Left hindlimb (tissue), 1 donor: ENCODE data around the gene FGD2.
A peak's percentile ranks its signal among the peaks of the same experiment; 100 is the strongest.
"Not testable (repeated sequence)": the region's sequence is repeated elsewhere in the genome, so short reads cannot be mapped to it uniquely, and the experiment has no call there.

Experiments
- DNase-seq: peaks from one replicate; pipeline ENCODE4 v3.0.0-alpha.2; 2018

Gene FGD2

DNA sequence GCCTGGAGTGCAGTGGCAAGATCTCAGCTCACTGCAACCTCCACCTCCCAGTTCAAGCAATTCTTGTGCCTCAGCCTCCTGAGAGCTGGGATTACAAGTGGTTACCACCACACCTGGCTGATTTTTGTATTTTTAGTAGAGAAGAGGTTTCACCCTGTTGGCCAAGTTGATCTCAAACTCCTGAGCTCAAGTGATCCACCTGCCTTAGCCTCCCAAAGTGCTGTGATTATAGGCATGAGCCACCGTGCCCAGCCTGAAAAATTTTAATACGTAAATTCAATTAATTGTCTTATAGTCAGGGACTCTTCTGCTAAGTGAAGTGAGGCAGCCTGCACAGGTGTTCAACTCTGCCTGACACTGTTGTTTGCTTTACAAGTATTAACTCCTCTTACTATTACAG lies 15.1 kb upstream of the FGD2 start:
- not testable (repeated sequence) for DNase-seq

DNA sequence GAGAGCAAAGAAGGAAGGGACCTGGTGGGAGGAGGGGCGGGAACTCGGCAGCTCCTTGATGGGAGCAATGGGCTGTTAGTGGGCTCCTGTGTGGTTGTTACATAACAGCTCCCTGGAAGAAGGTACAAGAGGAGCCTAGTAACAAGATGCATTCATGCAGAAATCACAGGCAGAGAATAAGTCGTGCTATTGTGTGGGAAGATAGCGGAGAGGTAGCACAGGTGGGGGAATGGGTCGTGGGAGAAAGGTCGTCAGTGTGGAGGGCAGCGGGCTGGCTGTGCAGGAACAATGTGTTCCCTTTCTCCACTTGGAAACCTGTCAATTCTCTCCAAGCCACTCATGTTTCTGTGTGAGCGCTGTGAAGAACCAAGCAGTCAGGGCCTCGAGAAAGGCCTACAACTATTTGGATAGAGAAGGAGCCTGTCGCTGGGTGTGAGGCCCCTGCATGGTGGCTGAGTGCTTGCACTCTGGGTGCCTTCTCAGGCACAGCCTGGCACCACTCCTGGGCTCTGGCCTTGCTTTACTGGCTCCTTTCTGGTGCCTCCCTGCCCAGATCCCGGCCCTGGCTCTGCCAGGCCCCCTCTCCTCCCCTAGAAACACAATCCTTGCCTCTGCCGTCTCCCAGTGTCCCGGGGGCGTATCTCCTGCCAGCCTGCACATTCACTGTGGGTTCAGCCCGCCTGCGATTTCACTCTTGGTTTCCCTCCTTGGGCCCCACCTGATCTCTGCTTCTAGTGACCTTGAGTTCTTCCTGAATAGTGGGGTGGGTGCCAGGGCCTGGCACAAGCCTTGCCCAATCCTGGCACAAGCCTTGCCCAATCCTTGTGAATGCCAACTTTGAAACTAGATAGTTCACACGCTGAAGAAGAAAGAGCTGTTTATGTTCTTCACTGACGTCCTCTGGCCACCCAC lies 7.4 kb upstream of the FGD2 start:
- DNase-seq, result peak; percentile 66

DNA sequence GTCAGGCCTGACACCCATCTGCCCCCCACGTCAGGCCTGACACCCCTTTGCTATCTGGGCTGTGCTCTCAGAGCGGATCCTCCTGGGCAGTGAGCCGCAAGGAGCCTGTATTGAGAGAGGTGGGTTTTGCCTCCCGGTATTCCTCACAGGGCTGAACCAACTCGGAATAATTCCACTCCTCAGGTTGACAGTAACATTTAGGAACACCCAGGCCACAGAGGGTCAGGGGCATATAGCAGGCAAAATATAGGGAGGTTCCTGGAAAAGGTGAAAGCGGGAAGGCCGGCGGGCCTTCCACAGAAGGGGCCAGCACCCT lies 6.8 kb upstream of the FGD2 start:
- no peak for DNase-seq

DNA sequence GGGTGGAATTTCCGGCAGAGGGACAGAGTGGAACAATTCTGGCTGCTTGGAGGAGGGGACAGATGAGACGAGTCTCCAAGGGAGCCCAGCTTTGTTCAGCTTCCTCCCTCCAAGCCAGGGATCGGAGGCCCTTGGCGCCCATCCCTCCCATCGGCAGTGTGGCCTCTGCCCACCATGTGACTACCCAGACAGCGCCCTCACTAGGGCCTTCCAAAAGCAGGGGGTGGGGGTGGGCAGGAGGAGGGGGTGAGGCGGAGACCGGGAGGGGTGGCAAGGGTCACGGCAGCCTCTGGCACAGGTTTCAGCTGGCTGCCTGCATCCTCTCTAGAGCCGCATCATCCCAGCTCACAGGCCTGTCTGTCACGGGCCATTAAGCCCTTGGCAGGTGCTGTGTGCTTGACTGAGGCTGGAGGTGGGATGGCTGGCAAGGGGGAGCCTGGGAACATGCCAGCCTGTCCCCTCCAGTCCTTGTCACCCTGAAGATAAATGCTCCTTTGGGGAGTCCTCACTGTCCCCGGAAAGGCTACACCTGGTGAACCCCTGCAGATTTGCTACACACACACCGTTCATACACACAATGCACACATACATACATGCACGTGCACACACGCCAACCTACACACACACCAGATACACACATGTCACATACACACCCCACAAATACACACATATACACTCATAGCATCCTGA lies 6.2 kb upstream of the FGD2 start:
- DNase-seq, result peak; percentile 43

DNA sequence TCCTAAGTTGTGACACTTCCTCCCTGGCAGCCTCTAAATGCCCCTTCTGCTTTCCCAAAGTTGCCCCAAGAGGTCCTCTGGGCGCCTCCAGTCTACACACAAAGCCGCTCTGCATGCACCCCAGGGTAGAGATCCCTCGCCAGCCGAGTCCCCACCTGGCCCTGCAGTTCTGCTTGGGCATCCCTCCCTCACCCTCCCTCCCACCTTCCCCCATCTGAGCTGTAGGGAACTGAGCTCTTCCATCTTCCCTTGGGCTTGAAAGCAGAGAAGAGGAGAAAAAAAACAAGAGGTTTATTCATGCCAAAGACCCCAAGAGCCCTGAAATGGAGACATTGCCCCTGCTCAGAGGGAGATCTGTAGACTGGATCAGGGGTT lies 5.7 kb upstream of the FGD2 start:
- peak; percentile 12 for DNase-seq

DNA sequence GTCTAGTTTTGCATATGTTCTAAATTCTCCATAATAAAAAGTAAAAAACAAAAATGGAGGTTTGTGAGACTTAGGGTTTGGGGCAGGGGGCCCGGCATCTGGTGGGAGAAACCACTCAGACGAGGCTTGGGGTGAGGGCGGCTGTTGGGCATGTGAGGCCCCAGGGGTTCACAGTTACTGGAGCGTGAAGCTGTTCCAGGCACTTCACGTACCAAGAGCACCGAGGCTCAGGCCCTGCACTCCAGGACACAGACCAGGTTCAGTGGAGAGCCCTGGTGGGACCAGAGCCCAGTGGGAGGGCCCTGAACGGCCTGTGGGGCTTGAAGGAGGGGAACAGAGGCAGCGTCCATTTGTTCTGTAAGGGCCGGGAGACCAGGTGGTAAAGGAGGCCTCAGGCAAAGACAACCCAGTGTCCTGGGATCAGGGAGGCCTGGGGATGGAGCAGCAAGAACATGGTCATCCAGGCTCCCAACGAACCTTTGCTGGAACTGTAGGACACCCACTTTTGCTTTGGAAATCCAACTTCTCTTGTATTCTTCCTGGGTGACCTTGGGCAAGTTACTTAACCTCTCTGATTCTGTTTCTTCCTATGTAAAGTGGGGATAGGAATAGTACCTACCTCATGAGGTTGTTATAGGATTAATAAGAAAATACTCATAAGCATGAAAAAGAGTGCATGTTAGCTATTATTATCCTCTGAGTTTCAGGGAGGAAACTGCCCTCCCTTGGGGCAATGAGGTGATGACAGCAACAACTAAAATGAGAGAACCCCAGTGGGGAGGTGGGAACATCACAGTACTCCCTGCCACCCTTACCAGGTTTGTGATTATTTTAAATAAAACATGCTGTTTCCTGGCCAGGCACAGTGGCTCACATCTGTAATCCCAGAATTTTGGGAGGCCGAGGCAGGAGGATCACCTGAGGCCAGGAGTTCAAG lies 1.1 kb upstream of the FGD2 start:
- DNase-seq, result peak; percentile 15

DNA sequence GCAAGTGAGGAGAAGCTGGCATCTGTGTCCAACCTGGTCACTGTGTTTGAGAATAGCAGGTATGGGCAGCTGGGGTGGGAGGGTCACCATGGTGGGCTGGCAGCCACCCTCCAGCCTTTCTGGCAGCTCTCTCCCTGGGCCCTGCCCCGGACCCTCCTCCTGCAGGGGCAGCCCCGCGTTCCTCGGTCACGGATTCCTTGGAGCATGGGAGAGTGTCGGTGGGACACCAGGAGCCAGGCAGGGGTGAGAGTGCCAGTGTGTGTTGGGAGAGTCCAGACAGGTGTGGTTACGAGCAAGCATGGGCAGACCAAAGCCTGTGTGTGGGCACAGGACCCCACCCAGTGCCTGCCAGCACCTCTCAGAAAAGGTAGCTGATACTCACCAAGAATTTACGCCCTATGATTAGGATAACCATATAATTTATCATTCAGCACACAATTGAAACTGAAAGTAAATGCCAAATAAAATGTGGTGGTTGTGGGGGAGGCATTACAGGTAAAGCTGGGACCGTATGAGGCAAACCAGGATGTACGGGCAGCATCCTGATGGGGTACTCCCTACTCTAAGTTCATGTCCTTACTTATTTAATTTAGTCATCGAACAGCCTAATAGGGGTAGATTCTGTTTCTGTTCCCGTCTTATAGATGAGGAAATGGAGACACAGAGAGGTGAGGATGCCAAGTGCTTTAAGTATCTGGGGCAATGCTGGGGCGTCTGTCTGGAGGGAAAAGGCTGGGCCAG lies 542 bp downstream of the FGD2 start:
- DNase-seq, result no peak

DNA sequence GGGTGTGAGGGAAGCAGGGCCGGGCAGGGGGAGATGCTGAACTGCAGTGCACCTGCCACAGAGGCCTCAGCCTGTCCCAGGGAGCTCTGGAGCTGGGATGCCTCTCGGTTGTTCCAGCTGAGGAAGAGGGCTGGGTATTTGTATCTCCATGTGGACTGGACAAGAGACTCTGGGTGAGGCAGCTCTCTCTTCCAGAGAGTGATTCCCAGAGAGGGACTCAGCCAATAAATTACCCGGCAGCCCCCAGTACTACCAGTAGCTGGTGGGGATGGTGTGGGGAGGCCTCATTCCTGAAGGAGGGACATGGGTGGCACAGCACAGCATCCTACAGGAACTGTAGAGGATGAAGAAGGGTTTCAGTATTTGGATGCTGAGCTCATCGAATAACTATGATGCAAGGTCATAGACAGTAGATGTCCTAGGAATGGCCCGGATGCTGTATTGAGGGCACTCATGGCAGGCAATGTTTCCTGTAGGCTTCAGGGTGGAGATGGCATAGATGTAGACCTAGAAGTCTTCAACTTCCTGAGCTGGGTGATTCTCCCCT lies 1.4 kb downstream of the FGD2 start:
- peak; percentile 14 for DNase-seq

DNA sequence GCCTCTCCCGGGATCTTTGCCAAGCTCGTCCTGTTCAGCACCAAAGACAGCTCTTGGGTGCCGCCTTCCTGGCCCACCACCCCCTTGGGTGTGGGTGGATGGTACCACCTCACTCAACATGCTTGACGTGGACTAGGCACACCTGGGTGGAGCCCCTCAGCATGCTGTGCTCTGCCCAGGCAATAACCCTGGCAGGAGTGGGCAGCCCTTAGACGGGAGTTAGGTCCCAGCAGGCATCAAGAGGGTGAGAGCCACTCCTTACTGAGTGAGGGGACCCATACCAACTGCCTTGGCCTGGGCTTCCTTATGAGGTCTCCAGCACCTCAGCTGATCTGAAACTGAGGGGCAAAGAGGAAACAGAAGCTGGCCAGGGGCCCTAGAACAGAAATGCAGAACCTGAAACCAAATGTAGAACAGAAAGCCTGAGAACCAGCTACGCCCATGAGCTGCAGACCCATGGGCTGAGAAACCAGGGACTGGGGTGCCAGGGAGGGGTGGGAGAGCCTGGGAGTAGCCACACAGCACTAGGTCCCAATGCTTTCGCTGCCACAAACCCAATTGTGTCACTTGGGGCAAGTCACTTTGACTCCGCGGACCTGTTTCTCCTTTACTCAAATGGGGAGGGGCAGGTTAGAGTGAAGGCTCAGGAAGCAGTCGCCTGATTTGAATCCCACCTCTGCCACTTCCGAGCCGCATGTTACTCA lies 2.0 kb downstream of the FGD2 start:
- peak; percentile 27 for DNase-seq

DNA sequence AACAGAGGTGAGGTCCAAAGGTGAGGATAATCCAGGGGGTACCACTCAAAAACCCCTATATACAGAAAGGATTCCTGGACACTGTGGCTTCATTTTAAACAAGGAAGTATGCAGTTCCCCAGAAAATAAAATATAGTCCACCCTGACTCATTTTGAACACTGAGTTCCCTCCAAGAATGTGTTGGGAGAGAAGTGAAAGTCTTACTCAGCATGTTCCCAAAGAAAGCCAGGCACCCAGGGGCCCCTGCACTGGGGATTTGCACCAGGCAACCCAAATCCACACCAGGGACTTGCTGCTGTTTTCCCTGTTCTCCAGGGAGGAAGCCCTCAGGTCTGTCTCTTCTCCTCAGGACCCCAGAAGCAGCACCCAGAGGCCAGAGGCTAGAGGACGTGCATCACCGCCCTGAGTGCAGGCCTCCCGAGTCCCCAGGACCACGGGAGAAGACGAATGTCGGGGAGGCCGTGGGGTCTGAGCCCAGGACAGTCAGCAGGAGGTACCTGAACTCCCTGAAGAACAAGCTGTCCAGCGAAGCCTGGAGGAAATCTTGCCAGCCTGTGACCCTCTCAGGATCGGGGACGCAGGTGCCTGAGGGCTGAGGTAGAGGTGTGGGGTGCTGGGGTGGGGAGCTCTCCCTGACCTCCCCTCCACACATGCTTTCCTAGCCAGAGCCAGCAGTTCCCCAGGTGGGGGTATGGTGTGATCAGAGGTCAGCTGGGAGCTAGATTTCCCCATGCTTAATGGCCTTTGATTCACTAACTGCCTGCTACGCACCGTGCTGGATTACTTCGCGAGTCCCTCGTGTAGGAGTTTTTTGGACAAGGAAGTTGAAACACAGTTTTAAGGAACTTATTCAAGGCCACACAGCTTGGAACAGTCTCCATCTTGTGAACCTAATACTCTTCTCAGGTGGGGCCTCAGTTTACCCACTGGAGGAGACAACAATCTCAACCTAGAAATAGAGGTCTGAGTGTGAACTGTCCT lies 3.3 kb downstream of the FGD2 start:
- peak; percentile 5 for DNase-seq

DNA sequence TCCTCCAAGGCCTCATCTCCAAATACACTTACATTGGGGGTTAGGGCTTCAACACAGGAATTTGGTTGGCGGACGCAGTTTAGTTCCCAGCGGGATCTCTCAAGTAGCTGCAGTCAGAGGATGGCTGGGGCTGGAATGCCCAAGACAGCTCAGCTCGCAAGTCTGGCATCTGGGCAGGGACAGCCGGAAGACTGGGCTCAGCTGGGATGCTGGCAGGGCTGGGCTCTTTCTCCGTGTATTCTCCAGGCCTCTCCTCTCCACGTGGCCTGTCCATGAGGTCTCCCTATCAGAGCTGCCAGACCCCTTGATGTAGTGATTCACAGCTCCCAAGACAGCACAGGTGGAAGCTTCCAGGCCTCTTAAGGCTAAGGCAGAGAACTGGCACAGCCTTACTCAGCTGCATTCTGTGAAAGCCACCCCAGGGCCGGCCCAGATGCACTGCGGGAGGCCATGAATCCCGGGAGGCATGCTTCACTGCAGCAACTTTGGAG lies 5.0 kb downstream of the FGD2 start:
- DNase-seq, result peak; percentile 20

DNA sequence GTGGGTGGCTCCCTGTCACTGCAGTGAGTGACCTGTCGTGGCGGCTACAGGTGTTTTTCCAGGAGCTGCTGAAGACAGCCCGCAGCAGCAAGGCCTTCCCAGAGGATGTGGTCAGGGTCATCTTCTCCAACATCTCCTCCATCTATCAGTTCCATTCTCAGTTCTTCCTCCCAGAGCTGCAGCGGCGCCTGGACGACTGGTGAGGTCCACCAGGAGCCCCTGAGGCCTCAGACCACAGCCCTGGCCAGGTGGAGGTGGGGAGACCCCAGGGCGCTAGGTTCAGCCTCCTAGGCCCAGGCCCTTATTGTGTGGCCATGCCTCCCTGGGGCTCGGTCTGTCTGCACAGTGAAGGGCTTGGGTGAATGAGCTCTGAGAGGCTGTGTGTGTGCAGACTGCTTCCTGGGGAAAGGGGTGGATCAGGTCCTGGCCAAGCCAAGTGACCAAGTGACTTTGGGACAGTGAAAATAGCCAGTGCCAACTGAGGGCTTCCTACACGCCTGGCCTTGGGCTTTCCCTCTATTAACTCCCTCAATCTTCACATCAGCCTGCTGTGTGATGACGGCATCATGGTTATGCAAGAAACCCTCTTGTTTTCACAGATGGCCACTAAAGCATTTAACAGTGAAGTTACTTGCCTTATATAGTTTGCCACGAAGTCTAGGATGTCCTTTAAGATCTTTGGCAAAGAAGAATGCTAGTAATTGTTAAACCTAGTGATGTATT lies 6.4 kb downstream of the FGD2 start:
- DNase-seq, result no peak

DNA sequence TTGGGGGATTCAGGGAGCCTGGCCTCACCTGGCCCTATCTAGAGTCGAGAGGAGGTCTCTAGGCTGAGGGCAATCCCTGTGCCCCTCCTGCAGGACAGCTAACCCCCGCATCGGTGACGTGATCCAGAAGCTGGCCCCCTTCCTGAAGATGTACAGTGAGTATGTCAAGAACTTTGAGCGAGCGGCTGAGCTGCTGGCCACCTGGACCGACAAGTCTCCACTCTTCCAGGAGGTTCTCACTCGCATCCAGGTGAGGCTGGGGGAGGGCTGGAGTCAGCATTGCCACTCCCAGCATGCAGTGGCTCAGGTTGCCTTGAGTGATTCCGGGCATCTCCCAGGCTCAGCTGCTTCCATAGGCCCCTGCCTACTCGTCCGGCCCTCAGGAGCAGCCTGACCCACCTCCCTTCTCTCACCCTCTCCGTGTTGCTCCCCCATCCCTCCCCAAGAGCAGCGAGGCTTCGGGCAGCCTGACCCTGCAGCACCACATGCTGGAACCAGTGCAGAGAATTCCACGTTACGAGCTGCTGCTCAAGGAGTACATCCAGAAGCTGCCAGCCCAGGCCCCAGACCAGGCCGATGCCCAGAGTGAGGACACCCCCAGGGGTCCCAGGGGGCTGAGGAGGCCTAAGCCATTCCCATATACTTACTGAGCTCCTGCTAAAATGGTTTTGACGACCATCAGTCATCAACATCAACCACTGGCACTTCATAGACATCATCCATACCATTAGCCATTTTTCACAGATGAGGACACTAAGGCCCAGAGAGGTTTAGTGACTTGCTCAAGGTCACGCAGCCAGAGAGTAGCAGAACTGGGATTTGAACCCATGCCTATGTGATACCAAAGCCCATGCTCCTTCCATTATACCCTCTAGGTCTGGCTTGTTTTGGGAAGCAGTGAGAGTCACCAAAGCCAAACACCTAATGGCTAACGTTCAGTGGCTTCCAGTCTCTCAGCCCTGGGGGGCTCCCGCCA lies 8.3 kb downstream of the FGD2 start:
- peak; percentile 16 for DNase-seq

DNA sequence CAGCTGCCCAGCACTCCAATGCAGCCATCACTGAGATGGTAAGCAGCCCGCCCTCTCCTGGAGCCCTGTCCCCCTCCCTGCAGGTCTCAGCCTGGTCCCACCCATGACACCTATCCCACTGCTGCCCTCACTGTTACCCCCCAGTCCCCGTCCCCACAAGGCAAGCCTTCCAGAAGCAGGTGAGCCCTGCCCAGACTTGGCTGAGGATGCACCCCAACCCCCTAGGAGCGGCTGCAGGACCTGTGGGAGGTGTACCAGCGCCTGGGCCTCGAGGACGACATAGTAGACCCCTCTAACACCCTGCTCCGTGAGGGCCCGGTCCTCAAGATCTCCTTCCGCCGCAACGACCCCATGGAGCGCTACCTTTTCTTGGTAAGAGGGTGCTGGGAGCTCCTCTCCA lies 9.2 kb downstream of the FGD2 start:
- no peak for DNase-seq

DNA sequence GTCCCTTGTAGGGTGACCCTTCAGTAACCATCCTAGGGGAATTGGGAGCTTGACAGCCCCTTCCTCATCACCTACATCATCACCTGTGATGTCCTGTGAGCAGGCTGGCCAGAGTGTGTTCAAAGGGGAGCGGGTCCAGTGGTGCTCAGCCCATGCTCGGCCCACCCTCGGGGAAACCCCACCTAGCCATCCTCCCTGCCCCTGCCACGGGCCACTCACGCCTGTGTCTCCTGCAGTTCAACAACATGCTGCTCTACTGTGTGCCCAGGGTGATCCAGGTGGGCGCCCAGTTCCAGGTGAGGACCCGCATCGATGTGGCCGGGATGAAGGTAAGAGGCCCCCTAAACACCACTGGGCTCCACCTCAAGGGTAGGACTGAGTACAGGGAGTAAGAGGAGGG lies 10.1 kb downstream of the FGD2 start:
- no peak for DNase-seq

DNA sequence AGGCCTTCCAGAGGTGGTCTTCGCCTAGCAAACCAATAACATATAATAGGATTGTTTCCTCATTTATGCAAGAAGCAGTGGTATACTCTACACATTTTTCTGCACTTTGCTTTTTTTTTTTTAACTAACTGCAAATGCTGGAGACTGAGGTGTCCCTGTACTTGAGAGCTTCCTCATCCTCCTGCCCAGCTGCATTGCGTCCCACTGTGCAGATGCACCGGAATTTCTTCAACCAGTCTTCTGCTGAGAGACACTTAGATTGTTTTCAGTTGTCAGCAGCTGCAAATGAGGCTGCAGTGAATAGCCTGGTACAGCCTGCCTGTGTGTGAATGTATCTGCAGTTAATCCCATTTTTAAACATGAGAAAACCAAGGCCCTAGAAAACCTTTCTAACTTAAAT lies 11.5 kb downstream of the FGD2 start:
- peak; percentile 4 for DNase-seq

DNA sequence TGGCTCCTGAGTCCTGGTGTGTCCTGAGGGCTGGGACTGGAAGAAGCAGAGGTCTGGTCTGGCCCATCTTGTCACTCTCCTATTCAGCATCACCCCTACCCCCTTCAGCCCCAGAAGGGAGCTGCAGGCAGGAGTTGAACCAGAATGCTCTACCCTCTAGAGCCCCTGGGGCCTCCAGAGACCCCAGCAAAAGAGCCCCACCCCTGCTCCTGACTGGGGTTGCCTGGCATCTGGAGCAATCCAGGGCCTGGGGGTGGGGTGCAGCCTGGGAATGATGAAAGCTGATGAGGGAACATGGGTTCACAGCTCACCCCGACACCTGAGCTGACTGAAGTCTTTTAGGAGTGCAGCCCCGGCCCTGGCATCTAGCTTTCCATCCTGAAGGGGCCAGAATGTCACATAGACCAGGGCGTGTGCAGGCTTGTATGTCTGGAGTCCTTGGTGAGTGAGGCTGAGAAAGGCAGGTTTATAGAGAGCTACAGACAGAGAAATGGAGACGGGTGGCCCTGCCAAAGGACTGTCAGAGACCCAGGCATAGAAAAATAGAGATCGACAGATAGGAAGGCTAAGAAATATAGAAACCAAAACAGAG lies 12.2 kb downstream of the FGD2 start:
- no peak for DNase-seq
